ACC112 (cell line): Measurements from ENCODE around the gene NPAS3.

Source experiments
- H2AFZ ChIP-seq: fragments of 200-600 bp; sonication (generic); one replicate; pipeline ENCODE4 v1.6.0; 2017; ENCODE audit warnings: antibody characterized with exemption, low read length; ENCODE audit not compliant: unreplicated experiment
- H3K27ac ChIP-seq: fragments of 200-600 bp; sonication (generic); 2 replicates; pipeline ENCODE4 v1.5.1; 2014; ENCODE audit warnings: low read depth, mild to moderate bottlenecking, antibody characterized with exemption, low read length, moderate library complexity
- H3K27me3 ChIP-seq: fragments of 200-600 bp; sonication (generic); 2 replicates; pipeline ENCODE4 v1.6.1; 2014; ENCODE audit warnings: mild to moderate bottlenecking, antibody characterized with exemption, low read length, moderate library complexity, mixed read lengths; ENCODE audit not compliant: insufficient read depth
- H3K36me3 ChIP-seq: fragments of 200-600 bp; sonication (generic); 2 replicates; pipeline ENCODE4 v1.6.1; 2016; ENCODE audit warnings: mild to moderate bottlenecking, antibody characterized with exemption, low read length, moderate library complexity, mixed read lengths; ENCODE audit not compliant: insufficient read depth
- H3K4me1 ChIP-seq: fragments of 200-600 bp; sonication (generic); one replicate; pipeline ENCODE4 v1.6.1; 2016; ENCODE audit warnings: low read length, mixed read lengths; ENCODE audit not compliant: insufficient read depth, unreplicated experiment, control insufficient read depth
- H3K4me3 ChIP-seq: fragments of 200-600 bp; sonication (generic); 2 replicates; pipeline ENCODE4 v1.5.1; 2014; ENCODE audit warnings: mild to moderate bottlenecking, low read depth, low read length
- H3K79me2 ChIP-seq: fragments of 200-600 bp; sonication (generic); one replicate; pipeline ENCODE4 v1.6.0; 2016; ENCODE audit warnings: low read length; ENCODE audit not compliant: control insufficient read depth, unreplicated experiment, insufficient read depth

The NPAS3 gene

DNA sequence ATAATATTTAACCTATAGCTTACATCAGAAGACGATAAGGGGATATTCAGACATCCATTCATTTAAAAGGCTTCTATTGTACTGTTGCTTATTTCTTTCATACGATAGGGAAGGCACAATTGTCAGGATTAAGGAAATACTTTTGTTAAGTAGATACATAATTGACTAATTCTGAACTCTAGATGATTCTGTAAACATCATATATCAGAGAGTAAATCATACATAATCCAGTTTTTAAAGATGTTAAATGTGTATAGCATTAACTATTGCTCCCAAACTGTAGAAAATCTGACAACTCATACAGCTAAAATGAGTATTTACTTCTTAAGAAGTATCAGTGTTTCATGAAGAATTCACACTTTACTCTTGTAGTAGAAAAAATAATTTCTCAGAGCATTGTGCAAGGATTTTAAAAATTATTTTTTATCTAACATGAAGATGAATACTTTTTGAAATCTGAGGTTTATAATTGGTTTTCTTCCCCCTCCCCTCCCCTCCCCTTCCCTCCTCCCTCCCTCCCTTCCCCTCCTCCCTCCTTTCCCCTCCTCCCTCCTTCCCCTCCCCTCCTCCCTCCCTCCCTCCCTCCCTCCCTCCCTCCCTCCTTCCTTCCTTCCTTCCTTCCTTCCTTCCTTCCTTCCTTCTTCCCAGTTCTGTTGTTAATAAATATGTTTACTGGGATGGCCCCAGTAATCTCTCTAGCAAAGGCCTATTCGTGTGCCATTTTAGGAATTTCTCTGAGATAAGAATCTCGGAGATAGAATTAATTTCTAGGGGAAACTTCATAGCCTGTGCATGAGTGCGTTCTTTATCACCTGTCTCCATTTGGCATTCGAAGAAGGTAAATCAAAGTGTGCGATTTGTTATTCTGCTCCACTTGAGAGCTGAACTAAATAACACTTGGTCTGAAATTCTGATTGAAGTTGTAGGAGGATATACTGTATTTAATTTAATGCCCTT is 2.3 kb downstream of the NPAS3 start:
- Histone ChIP-seq H3K4me3 (no peak overlapping the region), H3K27me3 (peaks cover 16% of the 10 kb centered on the region)

DNA sequence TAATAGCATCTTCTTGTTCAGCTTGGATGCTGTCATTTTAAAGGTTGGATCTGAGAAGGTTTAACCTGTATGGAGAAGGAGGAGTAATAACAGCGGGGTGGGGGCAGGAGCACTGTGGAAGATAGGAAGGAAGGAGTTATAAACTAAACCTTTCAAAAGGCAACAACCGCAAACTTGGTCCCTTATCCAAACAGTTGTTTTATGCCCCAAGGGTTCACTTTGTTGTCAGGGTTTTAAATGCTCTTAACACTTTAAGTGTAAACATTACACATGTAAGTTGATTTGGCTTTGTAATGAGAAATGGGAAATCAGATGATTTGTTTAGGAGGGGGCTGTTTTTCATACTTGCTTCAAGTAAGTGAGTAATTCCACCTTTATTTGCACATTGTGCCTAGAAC is 3.0 kb downstream of the NPAS3 start:
- no peak overlapping the region for H3K27ac ChIP-seq
- H3K27me3 ChIP-seq, result peaks cover 9% of the 10 kb centered on the region
- H3K36me3 ChIP-seq, result no peaks in the 10 kb centered on the region
- no peak overlapping the region for H2AFZ ChIP-seq
- no peaks in the 10 kb centered on the region for H3K79me2 ChIP-seq
- no peaks in the 10 kb centered on the region for H3K4me1 ChIP-seq
- H3K4me3 ChIP-seq, result no peak overlapping the region

More for the DNA sequence above, 2.3 kb downstream of the NPAS3 start:
- Histone ChIP-seq H2AFZ (no peak overlapping the region), H3K79me2 (no peaks in the 10 kb centered on the region), H3K36me3 (no peaks in the 10 kb centered on the region), H3K27ac (no peak overlapping the region), H3K4me1 (no peaks in the 10 kb centered on the region)

DNA sequence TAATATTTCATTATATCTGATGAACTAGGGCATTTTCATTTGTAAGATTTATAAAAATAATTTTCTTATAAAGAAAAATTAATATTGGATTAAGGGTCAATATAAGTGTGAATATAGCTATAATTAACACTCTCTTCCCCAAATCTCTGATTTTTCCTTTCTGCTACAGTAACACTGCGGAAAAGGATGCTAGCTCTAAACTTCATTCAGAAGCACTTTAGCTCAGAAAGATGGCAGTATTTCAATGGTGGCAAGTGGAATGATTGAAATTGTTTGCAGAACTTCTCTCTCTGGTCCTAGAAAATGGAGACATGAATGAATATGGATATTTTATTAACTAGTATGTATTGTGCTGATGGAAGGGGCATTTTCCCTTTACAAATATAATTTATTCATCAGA is 8.4 kb downstream of the NPAS3 start:
- no peak overlapping the region for H3K27ac ChIP-seq
- H3K4me1 ChIP-seq, result no peaks in the 10 kb centered on the region
- no peak overlapping the region for H3K4me3 ChIP-seq
- no peaks in the 10 kb centered on the region for H3K27me3 ChIP-seq
- H3K36me3 ChIP-seq, result no peaks in the 10 kb centered on the region
- no peak overlapping the region for H2AFZ ChIP-seq
- H3K79me2 ChIP-seq, result no peaks in the 10 kb centered on the region

DNA sequence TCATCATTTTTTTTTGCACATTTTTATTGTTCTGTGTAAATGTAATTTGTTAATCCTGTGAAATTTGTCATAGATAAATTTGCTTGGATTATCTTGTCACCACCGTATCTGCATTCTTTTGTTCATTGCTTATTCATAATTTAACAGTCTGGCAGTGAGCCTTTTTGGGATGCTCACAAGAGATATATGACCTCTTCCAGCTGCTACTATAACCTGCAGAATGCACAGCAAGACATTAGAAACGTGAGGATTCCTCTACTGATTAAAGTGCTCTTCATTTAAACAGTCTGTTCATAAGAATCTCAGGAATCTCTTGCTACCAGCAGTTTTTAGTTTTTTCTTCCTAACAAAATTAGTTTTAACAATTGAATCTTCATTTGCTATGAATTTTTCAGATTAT is 9.1 kb downstream of the NPAS3 start:
- Histone ChIP-seq H3K27me3 (no peaks in the 10 kb centered on the region), H3K79me2 (no peaks in the 10 kb centered on the region), H3K36me3 (no peaks in the 10 kb centered on the region), H3K27ac (no peak overlapping the region), H3K4me3 (no peak overlapping the region), H3K4me1 (no peaks in the 10 kb centered on the region), H2AFZ (no peak overlapping the region)

DNA sequence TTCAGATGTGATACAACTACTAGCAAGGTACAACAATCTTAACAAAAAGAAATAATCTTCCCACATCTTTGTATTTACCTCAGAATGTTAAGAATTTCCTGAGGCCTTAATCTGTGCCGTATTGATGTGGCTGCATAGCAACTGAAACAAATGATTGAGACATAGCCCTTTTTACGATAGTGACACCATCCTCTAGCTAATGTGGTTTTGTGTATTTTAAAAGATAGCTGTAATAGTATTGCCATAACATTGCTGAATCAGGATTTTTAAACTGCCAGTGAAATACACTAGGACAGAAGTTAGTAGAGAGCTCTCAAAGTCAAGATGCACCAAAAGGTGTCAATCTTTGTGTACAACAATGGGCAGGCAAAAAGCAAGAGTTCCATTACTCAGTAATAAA is 11.9 kb downstream of the NPAS3 start:
- no peaks in the 10 kb centered on the region for H3K36me3 ChIP-seq
- H3K79me2 ChIP-seq, result no peaks in the 10 kb centered on the region
- no peaks in the 10 kb centered on the region for H3K4me1 ChIP-seq
- H3K4me3 ChIP-seq, result no peak overlapping the region
- no peak overlapping the region for H3K27ac ChIP-seq
- H3K27me3 ChIP-seq, result no peaks in the 10 kb centered on the region
- no peak overlapping the region for H2AFZ ChIP-seq

DNA sequence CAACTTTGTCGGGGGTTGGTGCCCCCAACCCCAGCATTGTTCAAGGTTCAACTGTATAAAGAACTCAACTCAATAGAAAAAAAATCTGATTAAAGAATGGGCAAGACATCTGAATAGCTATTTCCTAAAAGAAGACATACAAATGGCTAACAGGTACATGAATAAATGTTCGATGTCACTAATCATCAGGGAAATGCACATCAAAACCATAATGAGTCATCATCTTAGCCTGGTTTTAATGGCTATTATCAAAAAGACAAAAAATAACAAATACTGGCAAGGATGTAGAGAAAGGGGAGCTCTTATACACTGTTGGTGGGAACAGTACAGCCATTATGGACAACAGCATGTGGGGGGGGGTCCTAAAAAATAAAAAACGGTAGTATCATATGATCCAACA is 28.7 kb downstream of the NPAS3 start:
- H3K79me2 ChIP-seq, result no peaks in the 10 kb centered on the region
- H2AFZ ChIP-seq, result no peak overlapping the region
- H3K4me3 ChIP-seq, result no peak overlapping the region
- no peaks in the 10 kb centered on the region for H3K4me1 ChIP-seq
- H3K36me3 ChIP-seq, result no peaks in the 10 kb centered on the region
- no peak overlapping the region for H3K27ac ChIP-seq
- no peaks in the 10 kb centered on the region for H3K27me3 ChIP-seq

DNA sequence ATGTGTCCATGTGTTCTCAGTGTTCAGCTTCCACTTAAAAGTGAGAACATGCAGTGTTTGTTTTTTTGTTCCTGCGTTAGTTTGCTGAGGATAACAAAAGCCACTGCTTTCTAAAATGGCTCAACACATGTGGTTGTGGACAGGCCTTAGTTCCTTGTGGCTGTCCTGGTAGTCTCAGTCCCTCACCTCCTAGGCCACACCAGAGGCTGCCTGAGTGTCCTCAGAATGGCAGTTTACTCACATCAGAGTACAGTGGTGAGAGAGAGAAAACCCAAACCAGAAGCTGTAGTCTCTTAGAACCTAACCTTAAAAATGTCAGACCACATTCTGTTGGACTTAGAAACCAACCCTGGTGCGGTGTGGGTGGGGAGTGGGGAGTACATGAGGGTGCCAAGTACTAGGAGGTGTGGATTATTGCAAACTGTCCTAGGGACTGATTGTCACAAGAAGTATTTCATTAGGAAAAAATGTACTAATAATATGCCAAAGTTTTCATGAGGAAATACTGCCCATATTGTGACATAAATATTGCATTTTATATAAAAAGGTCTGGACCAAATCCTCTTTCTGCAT is 30.4 kb downstream of the NPAS3 start:
- no peaks in the 10 kb centered on the region for H3K36me3 ChIP-seq
- no peaks in the 10 kb centered on the region for H3K27me3 ChIP-seq
- no peaks in the 10 kb centered on the region for H3K4me1 ChIP-seq
- no peak overlapping the region for H2AFZ ChIP-seq
- H3K4me3 ChIP-seq, result no peak overlapping the region
- H3K27ac ChIP-seq, result no peak overlapping the region
- H3K79me2 ChIP-seq, result no peaks in the 10 kb centered on the region

DNA sequence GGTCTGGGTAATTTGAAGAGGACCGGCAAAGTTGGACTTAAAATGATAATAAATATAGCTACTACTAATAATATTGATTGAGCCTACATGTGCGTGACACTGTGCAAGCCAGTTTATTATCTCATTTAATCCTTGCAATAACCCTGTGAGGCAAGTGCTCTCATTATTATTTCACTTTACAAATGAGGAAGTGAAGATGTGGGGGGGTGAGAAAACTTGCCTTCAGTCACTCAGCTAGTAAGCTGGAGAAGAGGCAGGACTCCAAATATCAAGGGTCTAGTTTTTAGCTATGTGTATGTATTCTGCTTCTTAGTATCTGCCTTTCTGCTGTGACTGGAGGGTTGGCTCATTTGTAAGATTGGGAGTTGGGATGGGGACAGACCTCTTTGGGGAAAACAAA is 39.2 kb downstream of the NPAS3 start:
- Histone ChIP-seq H3K4me1 (no peaks in the 10 kb centered on the region), H3K4me3 (no peak overlapping the region), H3K27ac (no peak overlapping the region)

DNA sequence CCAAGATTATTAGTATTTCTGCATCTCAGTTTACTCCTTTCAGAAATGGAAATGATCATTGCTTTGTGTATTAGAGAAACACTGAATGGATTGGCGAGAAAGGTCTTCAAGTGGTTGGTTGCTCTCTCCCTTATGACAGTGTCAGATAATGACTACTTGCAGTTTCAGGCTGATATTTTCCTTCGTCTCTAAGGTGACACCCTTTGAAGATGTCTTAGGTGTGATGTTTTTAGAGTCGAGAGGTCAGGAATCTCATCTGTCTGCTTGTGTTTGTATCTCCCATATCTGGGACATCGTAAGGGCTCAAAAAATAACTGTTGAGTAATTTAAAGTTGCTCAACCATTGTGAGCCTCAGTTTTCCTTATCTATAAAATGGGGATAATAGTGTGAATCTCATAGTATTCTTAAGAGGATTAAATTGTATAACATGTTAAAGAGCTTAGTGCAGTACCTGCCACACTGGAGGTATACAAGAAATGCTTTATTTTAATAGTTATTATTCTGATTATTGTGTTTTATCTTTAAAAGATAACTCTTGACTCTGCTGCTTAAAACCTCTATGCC is 40.1 kb downstream of the NPAS3 start:
- Histone ChIP-seq H3K4me3 (no peak overlapping the region), H3K27ac (no peak overlapping the region), H2AFZ (no peak overlapping the region), H3K27me3 (no peaks in the 10 kb centered on the region), H3K79me2 (no peaks in the 10 kb centered on the region), H3K4me1 (no peaks in the 10 kb centered on the region), H3K36me3 (no peaks in the 10 kb centered on the region)

More for the DNA sequence above, 39.2 kb downstream of the NPAS3 start:
- no peak overlapping the region for H2AFZ ChIP-seq
- H3K27me3 ChIP-seq, result no peaks in the 10 kb centered on the region
- H3K36me3 ChIP-seq, result no peaks in the 10 kb centered on the region
- H3K79me2 ChIP-seq, result no peaks in the 10 kb centered on the region

DNA sequence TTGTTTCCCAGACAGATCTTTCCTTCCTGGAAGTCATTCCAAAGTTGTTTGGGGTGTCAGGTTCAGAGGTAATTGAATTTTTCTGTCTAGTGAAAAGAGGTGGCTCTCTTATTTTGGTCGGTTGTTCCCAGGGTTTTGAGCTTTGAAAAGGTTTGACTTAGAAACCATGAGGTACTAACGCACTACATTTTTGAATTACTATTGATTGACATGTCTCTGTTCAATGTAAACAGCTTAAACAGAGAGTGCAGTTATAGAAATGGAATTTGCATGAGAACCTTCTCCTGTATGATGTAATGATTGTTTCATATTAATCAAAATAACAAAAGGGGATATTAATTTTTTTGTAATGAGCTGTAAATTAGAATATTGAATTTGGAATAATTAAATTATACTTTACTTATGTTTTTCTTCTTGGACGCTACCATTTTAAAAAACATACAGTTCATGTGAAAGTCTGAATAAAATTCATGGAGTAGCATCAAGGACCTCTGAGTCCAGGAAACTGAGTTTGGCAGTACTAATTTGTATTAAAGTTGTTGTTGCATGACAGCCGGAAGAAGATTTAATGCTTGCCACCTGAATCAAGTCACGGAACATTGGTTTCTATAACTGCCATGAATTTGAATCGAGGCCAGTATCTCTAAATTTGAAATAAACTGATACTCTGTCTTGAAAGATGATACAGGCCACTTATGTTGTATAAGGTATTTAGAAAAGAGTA is 41.7 kb downstream of the NPAS3 start:
- H2AFZ ChIP-seq, result no peak overlapping the region
- no peak overlapping the region for H3K27ac ChIP-seq
- no peaks in the 10 kb centered on the region for H3K79me2 ChIP-seq
- H3K27me3 ChIP-seq, result no peaks in the 10 kb centered on the region
- H3K36me3 ChIP-seq, result no peaks in the 10 kb centered on the region
- no peak overlapping the region for H3K4me3 ChIP-seq
- no peaks in the 10 kb centered on the region for H3K4me1 ChIP-seq
